T-helper 1 cell (primary cell): ENCODE data around the gene ATP5F1D.

Source experiments
- DNase-seq, 5 donors: peaks; one replicate each; pipeline ENCODE4 v3.0.0-alpha.2; 2012 to 2020

Gene ATP5F1D

GRCh38 chr19:1248139-1248785 lies 6.7 kb downstream of the ATP5F1D start, which contains the start of gene MIDN:
Gene MIDN, plus strand, starts transcription at chr19:1248583. Its CDS starts 1,714 bp downstream, at chr19:1250297.
- DNase-seq: peak; percentile 62 to 81 (median 67)

- DNase-seq: peak; percentile 73 to 90 (median 81)
Measured at GRCh38 chr19:1248786-1249297, 7.3 kb downstream of the ATP5F1D start.

- peak; percentile 87 to 98 (median 90) for DNase-seq
Measured at GRCh38 chr19:1249298-1249989, 7.9 kb downstream of the ATP5F1D start.

- DNase-seq: no peak
Measured at GRCh38 chr19:1249990-1250436, 8.5 kb downstream of the ATP5F1D start.

GRCh38 chr19:1250437-1251260 lies 9.1 kb downstream of the ATP5F1D start:
- DNase-seq: peak; percentile 38 to 64 (median 61)

- DNase-seq: peak; percentile 47 to 76 (median 63)
Measured at GRCh38 chr19:1251330-1252220, 10.0 kb downstream of the ATP5F1D start.

- DNase-seq: peak in 4 of 5 donors; percentile 44 to 78 (median 54)
Measured at GRCh38 chr19:1252221-1252820, 10.8 kb downstream of the ATP5F1D start.

GRCh38 chr19:1252821-1253513 lies 11.4 kb downstream of the ATP5F1D start:
- DNase-seq: peak; percentile 63 to 86 (median 70)

- DNase-seq: no peak
Measured at GRCh38 chr19:1253514-1254080, 12.0 kb downstream of the ATP5F1D start.

GRCh38 chr19:1254081-1254527 lies 12.6 kb downstream of the ATP5F1D start:
- DNase-seq: no peak

GRCh38 chr19:1254530-1255185 lies 13.1 kb downstream of the ATP5F1D start:
- DNase-seq: no peak

GRCh38 chr19:1255186-1256161 lies 13.9 kb downstream of the ATP5F1D start:
- DNase-seq: no peak

- no peak for DNase-seq
Measured at GRCh38 chr19:1256646-1257474, 15.3 kb downstream of the ATP5F1D start.

GRCh38 chr19:1257475-1258162 lies 16.1 kb downstream of the ATP5F1D start:
- DNase-seq: no peak

GRCh38 chr19:1258163-1258492 lies 16.6 kb downstream of the ATP5F1D start:
- no peak for DNase-seq

- DNase-seq: no peak
Measured at GRCh38 chr19:1258707-1259205, 17.2 kb downstream of the ATP5F1D start.
